Activated T-helper 1 cell treated with anti-CD3 and anti-CD28 coated beads, Interleukin-2, amount 50 U/mL, for 16 hours (primary cell): ENCODE data around the gene SMIM45.

Experiments used
- DNase-seq, 2 donors: peaks; one replicate each; pipeline ENCODE4 v3.0.0-alpha.2; 2020; ENCODE audit warnings: low read depth in 1 of 2, low spot score in 1 of 2

The SMIM45 gene

DNA sequence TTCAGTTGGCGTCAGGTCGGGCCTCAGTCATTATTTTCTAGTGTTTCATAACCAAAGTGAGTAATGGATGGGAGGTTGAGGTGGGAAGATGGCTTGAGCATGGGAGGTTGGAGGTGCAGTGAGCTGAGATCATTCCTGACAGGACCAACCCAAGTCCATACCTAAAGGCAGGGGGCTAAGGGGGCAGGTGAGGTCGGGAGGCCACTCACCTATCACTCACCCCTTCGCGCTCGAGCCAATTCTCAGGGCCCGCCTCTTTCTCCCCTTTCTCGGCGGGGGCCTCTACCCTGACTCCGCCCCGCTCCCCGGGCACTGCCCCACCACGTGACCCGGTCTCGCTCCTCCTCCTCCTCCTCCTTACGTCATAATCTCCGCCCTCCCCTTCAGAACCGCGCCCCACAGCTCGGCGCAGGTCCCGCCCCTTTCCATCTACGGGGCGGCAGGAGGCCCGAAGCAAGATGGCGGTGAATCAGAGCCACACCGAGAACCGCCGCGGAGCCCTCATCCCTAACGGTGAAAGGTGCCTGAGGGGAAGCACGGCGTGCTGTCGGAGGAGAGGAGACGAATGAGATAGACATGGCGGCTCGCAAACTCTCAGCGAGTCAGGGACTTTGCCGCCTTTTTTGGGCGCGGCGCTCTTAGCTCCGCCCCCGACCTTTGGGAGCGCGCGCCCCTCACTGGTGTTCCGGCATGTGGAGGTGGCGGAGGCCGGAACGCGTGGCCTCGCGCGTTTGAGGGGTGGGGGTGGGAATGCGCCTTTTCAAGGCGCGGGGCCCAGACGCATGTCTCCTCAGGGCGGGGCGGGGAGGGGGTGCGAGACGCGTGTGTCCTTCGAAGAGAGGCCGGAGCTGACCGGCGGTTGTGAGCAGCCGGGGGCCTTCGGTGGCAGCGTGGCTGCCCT, 46.7 kb downstream of the SMIM45 start, which contains the start of gene WBP2NL:
WBP2NL (plus strand) TSS at position 428 of the 901 bp plus-strand sequence; CDS start at position 459, 31 bp downstream.
- DNase-seq, result peak; percentile 69 to 84

DNA sequence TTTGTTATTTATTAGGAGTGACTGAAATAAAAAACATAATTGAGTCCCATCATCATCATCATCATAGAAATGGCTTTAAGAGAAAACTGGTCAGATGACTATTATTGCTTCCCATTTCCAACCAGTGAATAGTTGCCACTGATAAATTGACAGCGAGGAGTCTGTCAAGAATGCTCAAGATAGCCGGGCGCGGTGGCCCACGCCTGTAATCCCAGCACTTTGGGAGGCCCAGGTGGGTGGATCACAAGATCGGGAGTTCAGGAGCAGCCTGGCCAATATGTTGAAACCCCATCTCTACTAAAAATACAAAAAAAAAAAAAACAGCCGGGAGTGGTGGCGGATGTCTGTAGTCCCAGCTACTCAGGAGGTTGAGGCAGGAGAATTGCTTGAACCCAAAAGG, 48.5 kb downstream of the SMIM45 start:
- DNase-seq, result no peak

DNA sequence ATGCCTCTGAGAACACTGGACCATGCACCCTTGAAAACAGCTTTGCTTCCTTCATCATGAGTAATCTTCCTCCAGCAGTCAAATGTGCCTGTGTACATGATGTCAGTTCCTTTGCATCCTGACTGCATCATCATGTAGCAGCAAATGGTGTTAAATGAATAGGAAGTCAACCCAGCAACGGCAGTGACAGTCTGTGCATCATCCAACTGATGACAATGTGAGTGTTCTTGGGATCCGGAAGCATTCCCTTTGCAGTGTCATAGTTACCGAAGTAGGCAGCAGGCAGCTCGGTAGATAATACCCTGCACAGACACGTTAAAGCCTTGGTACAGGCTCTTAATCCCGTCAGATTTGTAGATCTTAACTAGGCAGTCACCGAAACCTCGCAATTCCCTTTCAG, 49.2 kb downstream of the SMIM45 start:
- DNase-seq, result no peak

DNA sequence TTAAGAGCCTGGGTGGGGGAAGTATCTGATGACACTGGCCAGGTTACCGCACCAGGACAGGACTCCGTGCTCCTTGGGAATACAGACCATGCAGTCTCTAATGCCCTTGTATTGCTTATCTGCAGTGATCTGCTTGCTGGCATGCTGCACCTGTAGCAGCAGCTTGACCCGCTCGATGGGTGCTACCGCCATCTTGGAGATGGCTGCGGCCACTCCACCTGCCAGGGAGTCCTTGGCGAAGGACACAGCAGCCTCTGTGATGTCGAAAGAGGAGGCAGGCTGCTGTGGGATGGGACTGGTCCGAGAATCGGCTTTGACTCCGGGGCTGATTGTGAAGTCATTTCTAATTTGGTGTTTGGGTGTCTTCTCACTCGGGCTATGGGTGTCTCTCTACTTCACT, 49.8 kb downstream of the SMIM45 start:
- no peak for DNase-seq

DNA sequence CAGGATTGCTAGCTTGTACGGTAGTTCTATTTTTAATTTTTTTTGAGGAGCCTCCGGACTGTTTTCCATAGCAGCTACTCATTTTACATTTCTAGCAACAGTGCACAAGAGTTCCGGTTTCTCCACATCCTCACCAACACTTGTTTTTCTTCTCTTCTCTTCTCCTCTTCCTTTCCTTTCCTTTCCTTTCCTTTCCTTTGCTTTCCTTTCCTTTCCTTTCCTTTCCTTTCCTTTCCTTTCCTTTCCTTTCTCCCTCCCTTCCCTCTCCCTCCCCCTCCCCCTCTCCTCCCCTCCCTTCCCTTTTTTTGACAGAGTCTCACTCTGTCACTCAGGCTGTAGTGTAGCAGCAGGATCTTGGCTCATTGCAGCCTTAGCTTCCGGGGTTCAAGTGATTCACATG, 56.0 kb downstream of the SMIM45 start:
- DNase-seq, result no peak
